GM12891 (cell line): Measurements from ENCODE around the gene FAM89B.
A peak's percentile ranks its signal among the peaks of the same experiment; 100 is the strongest.

Experiments
- DNase-seq: peaks from one replicate; pipeline ENCODE4 v3.0.0; 2011; ENCODE audit warnings: low spot score; ENCODE audit not compliant: insufficient read length
- FAIRE-seq: peaks from 2 replicates; lab custom pipeline; 2011; peaks lifted over from hg19 to GRCh38; lab: Jason Lieb, UNC
- PAX5 ChIP-seq: IDR thresholded peaks from 2 replicates; pipeline ENCODE4 v1.6.1; 2011; ENCODE audit warnings: low read length, moderate library complexity, mild to moderate bottlenecking; ENCODE audit not compliant: insufficient read depth, severe bottlenecking
- POLR2A ChIP-seq: IDR thresholded peaks from 2 replicates; pipeline ENCODE4 v1.6.1; 2011; ENCODE audit warnings: low read depth, low read length, control low read depth
- POLR2AphosphoS5 ChIP-seq: IDR thresholded peaks from 2 replicates; pipeline ENCODE4 v1.6.1; 2011; ENCODE audit warnings: low read depth, low read length, control low read depth
- POU2F2 ChIP-seq: IDR thresholded peaks from 2 replicates; pipeline ENCODE4 v1.6.1; 2011; ENCODE audit warnings: low read depth, mild to moderate bottlenecking, control low read depth, low read length, moderate library complexity
- SPI1 ChIP-seq: IDR thresholded peaks from 2 replicates; pipeline ENCODE4 v1.6.1; 2011; ENCODE audit warnings: low read depth, low read length, control low read depth
- TAF1 ChIP-seq: IDR thresholded peaks from 2 replicates; pipeline ENCODE4 v1.6.1; 2011; ENCODE audit warnings: low read depth, low read length, control low read depth

The FAM89B gene

DNA sequence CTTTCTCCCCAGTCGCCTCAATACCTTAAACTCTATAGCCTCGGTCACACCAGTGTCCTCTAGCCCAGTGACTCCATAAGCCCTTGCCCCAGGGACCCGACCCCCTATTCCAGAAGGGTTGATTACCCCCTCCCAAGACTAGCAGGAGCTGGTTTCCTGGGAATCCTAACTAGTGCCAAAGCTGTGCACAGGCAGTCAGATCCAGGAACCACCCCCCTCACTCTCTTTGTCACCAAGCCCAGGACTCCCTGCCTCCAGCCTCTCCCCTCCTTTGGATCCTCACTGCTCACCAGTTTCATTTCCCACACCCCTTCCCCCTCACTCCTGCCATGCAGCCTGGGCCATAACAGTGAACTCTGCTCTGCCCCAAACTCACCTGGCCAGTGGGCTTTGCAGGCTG, 23.9 kb upstream of the FAM89B start:
- DNase-seq = no peak
- no peak for FAIRE-seq
- TF ChIP-seq POLR2AphosphoS5 (no peak), POU2F2 (no peak), PAX5 (no peak), SPI1 (no peak), TAF1 (no peak), POLR2A (no peak)

DNA sequence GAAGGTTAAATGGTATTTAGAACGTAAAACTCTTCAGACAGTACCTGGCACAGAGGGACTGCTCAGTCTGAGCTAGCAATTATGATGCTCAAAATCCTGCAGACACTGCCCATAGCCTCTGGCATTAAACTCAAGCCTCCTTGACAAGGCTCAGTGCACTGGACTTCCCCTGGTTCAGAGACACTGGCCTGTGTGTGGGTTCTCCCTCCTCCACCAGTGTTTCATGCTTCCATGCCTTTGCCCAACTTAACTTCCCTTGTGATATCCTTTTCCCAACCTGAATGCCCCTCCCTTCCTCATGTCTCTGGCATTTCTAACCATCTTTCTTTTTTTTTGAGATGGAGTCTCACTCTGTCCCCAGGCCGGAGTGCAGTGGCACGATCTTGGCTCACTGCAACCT, 23.2 kb upstream of the FAM89B start:
- no peak for TF ChIP-seq POU2F2
- TF ChIP-seq TAF1 = no peak
- no peak for FAIRE-seq
- DNase-seq = no peak

DNA sequence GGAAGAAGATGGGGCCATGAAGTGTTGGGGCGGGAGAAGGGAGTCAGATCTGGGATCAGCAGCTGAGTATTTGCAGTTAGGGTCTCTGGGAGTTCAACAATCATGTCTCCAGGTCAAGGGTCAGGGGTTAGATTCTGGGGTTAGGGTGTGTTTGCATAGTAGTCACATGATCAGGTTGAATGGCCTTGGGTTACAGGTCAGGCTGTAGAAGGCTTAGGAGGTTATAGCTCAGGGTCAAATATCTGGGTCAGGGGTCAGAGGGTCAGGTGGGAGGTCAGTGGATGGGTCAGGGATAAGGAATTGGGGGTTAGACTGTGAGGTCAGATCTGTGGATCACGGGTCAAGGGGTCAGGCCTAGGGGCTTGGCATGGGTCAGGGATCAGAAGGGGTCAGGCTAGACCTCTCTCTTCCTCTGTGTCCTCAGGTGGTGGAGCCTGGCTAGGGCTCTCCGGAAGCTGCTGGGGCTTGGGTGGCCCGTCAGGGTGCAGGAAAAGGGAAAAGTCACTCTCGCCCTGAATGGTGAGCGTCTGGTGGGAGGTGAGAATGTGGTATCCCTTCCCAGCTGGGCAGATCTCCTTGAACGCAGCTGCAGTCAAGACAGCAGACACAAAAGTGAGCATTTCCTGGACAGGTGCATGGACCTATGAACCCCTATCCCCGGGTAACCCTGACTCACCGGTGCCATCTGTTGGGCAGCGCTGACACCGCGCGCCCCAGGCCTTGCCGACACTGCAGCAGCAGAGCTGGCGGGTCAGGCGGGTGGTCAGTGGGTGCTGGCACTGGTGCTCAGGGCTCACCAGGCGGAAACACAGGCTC, 20.6 kb upstream of the FAM89B start:
- TF ChIP-seq POLR2AphosphoS5 (no peak), SPI1 (no peak), POLR2A (no peak), PAX5 (no peak), TAF1 (no peak), POU2F2 (no peak)
- no peak for DNase-seq
- peak; percentile 90 for FAIRE-seq

DNA sequence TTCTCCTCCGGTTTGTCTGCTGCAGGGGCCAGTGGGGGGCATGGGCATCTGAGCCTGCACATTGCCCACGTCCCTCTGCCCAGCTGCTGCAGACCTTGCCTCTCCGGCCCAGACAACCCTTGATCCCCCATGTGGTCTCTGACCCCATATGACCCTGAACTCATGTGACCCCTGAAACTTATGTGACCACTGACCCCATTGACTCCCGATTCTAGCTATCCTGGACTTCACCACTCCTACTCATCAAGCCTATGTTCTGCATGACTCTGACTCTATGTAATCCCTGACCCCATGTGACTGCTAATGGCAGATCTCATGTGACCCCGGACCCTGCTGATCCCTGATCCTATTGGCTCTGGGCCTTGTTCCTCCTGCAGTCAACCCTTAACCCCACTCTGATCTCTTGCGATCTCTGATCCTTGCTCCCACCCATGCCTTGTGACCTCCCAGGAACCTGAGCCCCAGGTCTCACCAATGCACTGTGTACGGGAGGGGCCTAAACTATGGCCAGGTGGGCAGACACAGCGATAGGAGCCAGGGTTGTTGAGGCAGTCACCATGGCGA, 19.9 kb upstream of the FAM89B start:
- FAIRE-seq (no peak), DNase-seq (no peak)
- TF ChIP-seq PAX5 (no peak), POLR2A (no peak), SPI1 (no peak), TAF1 (no peak), POLR2AphosphoS5 (no peak), POU2F2 (no peak)

DNA sequence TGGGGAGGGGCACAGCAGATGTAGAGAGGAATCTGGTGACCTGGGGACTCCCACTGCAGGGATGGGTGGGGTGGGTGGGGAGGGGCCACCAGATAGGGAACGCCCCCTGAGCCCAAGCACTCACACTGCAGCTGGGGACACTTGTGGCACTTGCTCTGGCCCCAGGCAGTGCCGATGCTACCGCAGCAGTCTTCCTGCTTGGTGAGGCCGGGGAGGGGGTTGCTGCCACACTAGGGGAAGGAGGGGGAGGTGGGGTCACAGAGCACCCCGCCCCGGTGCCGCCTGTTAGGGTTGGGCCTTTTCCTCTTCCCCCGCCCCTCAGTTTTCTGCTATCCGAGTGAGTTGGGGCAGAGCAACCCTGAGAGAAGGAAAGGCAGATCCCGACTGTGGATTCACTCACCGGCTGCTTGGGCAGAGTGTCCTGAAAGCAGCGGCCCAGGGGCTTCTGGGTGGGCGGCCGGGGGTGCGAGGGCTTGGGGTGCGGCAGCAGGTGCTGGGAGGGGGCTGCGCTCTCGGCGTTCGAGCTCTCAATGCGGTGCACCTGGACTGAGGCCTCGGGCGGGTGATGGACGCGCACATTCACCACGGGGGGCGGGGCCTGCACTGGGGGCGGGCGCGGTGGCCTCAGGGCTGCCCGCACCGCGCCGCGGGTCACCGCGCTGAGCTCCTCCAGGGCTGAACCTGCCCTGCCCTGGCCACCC, 18.9 kb upstream of the FAM89B start:
- no peak for DNase-seq
- no peak for FAIRE-seq
- TF ChIP-seq POU2F2 (no peak), TAF1 (no peak), POLR2A (no peak), POLR2AphosphoS5 (no peak), PAX5 (no peak)

DNA sequence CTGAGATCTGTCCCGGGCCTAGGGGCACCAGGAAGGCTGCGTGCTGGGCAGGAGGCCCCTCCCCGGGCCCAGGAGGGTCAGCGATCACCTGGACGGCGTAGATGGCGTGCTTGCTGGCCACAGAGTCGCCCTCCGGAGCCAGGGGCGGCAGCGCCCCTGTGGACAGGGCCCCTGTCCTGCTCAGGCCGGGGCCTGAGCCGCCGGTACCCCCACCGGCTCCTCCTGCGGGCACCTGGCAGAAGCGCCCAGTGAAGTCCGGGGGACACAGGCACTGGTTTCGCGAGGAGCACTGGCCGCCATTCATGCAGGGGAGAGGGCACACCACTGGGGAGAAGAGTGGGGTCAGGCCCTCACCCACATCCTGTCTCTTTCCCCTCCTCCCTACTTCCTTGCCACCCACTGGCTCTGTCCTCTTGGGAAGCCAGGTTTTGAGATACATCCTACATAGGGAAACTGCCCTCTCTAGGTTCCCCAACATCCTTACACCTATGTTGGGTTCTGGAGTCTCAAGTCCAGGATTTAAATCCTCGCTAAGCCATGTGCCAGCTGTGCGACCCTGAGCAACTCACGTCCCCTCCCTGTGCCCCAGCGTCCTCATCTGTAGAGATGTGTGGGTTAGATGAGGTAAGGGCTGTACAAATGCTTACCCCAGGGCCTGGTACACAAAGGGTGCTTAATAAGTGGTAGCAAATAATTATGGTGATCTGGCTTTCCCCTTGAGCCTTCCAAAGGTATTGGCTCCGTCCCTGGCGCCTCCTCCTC, 18.1 kb upstream of the FAM89B start:
- no peak for FAIRE-seq
- TF ChIP-seq SPI1 = no peak
- TF ChIP-seq POLR2A = no peak
- no peak for TF ChIP-seq POLR2AphosphoS5
- TF ChIP-seq TAF1 = no peak
- TF ChIP-seq POU2F2 = no peak
- no peak for TF ChIP-seq PAX5
- no peak for DNase-seq

DNA sequence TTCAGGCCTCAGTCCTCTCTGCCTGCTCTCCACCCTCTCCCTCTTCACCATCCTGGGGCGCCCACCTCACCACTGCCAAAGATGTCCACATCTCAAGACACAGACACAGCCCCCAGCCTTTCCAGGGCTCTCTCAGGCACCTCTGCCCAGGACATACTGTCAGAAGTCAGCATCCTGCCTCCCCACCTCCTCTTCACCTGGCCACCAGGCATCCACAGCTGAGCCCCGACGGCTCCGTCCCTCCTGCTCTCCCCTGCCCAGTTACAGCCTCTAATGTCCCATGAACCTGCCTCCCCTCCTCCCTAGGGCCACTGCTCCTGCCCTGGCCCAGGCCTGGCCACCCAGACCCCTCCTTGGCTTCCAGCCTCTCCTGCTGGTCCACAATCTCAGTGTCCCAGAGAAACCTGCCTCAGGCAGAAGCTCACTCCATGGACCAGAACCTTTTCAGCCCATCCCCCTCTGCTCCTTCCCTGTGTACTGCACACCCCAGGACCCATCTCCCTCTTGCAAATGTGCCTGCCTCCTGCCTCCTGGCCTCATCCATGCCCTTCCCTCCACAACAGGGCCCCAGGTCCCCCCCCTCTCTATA, 17.4 kb upstream of the FAM89B start:
- FAIRE-seq (no peak), DNase-seq (no peak)
- TF ChIP-seq PAX5 (no peak), POU2F2 (no peak), POLR2AphosphoS5 (no peak), POLR2A (no peak), SPI1 (no peak), TAF1 (no peak)

DNA sequence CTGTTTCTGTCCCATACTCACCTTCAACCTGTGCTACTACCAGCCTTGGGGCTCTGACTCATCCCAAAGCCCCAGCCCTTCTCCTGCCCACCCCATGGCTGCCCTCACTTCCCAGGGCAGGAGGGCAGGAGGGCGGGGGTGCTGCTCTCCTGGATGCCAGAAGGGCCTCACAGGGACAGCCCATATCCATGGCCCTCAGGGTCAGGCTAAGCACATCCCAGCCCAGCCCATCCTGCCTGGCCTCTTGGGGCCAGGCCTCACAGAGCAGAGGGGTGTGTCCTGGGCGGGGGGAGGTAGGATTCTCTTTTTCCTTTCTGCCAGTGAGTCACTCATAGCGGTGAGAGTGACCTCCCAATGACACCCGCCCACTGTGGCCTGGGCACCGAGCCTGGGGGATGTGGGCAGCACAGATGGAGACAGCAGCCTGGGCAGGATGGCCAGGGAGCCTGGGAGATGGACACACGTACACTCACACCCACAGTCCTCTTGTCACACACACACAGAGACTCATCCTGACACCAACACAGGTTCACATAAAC, 16.6 kb upstream of the FAM89B start:
- FAIRE-seq (no peak), DNase-seq (no peak)
- no peak for TF ChIP-seq POU2F2

DNA sequence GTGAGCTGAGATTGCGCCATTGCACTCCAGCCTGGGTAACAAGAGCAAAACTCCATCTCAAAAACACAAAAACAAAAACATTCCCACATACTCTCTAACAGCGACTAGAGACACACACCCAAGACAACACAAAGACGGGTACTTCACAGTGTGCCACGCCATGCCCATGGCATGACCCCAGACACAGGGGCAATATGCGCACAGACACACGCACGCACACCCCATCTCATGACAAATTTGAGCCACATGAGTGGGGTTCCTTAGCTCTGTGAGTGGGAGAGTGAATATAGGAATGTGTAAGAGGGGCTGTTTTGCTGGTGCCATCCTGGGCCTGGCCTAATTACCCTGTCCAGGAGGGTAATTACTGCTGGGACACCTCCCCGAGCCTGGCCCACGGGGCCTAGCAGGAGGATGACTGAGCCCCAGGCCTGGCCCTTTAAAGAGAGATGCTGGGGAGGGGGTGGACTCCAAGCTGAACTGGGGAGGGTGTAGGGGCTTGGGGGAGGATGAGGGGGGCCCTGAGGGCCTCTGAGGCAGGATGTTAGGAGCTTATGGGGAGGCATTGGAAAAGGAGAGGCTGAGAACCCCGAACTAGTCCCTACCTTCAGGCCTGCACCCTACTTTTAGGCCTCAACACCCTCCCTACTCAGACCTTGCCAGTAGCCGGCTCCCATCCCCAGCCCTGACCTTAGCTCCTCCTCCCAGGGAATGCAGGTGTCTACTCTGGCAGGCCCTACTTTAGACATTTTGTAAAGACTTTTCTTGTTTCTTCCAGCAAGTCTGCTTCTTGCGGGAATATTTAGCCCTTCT, 15.7 kb upstream of the FAM89B start:
- DNase-seq (no peak), FAIRE-seq (no peak)
- no peak for TF ChIP-seq POU2F2
- TF ChIP-seq POLR2A = no peak
- TF ChIP-seq SPI1 = no peak
- no peak for TF ChIP-seq TAF1
- no peak for TF ChIP-seq PAX5
